ENCODE results near the gene UCK2. TPM values are rescaled to one million over a fixed set of nuclear protein-coding genes. Genes with fewer than 3 reads are reported as not detected.

Gene UCK2
- total and polyA plus RNA-seq, 2 of the 8 experiments (the other 6 are each of a cell fraction or from before 2014, with no cell fraction given): 103 to 109 TPM

DNA sequence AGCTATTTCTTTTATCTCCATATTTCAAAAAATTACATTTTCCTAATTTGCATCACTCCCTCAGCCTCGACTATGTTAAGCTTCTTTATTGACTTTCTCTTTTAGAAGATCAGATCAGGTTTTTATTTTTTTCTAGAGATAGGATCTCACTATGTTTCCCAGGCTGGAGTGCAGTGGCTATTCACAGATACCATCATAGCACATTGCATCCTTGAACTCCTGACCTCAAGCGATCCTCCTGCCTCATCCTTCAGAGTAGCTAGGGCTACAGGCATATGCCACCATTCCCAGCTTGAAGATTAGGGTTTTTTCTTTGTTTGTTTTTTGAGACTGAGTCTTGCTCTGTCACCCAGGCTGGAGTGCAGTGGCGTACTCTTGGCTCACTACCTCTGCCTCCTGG, 20.1 kb downstream of the UCK2 start:
- peaks cover 23 to 37% of the 10 kb centered on the region in 2 experiments for H4K20me1 ChIP-seq (replicated peaks in 1 of 2; ENCODE audit: control insufficient read depth in 1 of 2, insufficient read depth in 2 of 2, low read length in 2 of 2)
- no peak overlapping the region for H2BK15ac ChIP-seq (ENCODE audit: low read length)
- H3K36me3 ChIP-seq (ENCODE audit: control insufficient read depth in 2 of 4, insufficient read depth in 4 of 4, low read length in 3 of 4): no peaks in the 10 kb centered on the region
- DNase-seq (ENCODE audit: low read depth in 1 of 2, low spot score in 2 of 2) (no peak), FAIRE-seq (no peak)
- no peak overlapping the region for H3K14ac ChIP-seq (ENCODE audit: insufficient read length)
- no peak overlapping the region for H4K91ac ChIP-seq (replicated peaks; ENCODE audit: insufficient read length, low read length)
- no peak overlapping the region for H4K8ac ChIP-seq (ENCODE audit: extremely low read depth, insufficient read depth, low read length)
- H3K4me2 ChIP-seq (ENCODE audit: insufficient read depth in 1 of 2, low read depth in 2 of 2, low read length in 2 of 2): no peak overlapping the region
- POLR2A ChIA-PET (ENCODE audit: partially characterized antibody): interaction anchor here (1.2 to 2.3 kb wide), 2 partner anchors 8 to 18 kb away, joined by 4 to 13 read pairs; no protein-coding TSS in a partner anchor
- H3K9ac ChIP-seq (replicated peaks in 1 of 4; ENCODE audit: extremely low read depth in 1 of 4, low read depth in 3 of 4, low read length in 3 of 4): no peak overlapping the region
- H3K18ac ChIP-seq (ENCODE audit: extremely low read depth, low read length): no peak overlapping the region
- H2BK120ac ChIP-seq (replicated peaks; ENCODE audit: low read depth, low read length): no peak overlapping the region
- H3K27ac ChIP-seq (ENCODE audit: low read depth, low read length): no peak overlapping the region
- H3K9me3 ChIP-seq (ENCODE audit: insufficient read depth in 2 of 2, low read depth in 1 of 2, low read length in 1 of 2): no peaks in the 10 kb centered on the region
- H2BK5ac ChIP-seq (ENCODE audit: low read depth, low read length): no peak overlapping the region
- TF ChIP-seq SP4 (IDR thresholded peaks at IDR 0.05; ENCODE audit: low read length) (no peak), PHF8 (conservative IDR thresholded peaks at IDR 0.05; ENCODE audit: low read depth, low read length) (no peak), RBBP5 (IDR thresholded peaks at IDR 0.05; ENCODE audit: borderline replicate concordance, low read depth, low read length) (no peak), KDM5A (IDR thresholded peaks at IDR 0.05; ENCODE audit: low read length) (no peak), EGR1 (IDR thresholded peaks at IDR 0.05; ENCODE audit: borderline replicate concordance, low read depth, low read length) (no peak)
- peaks cover 13% of the 10 kb centered on the region for H3K79me1 ChIP-seq (ENCODE audit: low read depth, low read length)
- H3K23me2 ChIP-seq (ENCODE audit: low read depth, low read length): no peaks in the 10 kb centered on the region
- CTCF ChIA-PET (ENCODE audit: partially characterized antibody): interaction anchor here (1.0 kb wide), 1 partner anchor 11 kb away, joined by 4 read pairs; no protein-coding TSS in a partner anchor
- WGBS, 2 experiments (ENCODE audit: extremely low coverage in 1 of 2, insufficient coverage in 1 of 2, insufficient read length in 1 of 2, insufficient replicate concordance in 2 of 2, low coverage in 1 of 2, low lambda C conversion rate in 2 of 2, missing lambda C conversion rate in 1 of 2): 87 to 100% methylated on average over 1 to 3 of the region's 3 CpGs
- no peak overlapping the region for H4K5ac ChIP-seq (ENCODE audit: insufficient read length, low read depth, low read length)
- peaks cover 3 to 13% (median 5%) of the 10 kb centered on the region in 4 experiments; a peak in 5 of 7 replicates for H3K4me1 ChIP-seq (replicated peaks in 1 of 4; ENCODE audit: control insufficient read depth in 3 of 4, insufficient read depth in 4 of 4, low read length in 3 of 4)
- H3K27me3 ChIP-seq (replicated peaks in 1 of 4; ENCODE audit: control insufficient read depth in 3 of 4, extremely low read depth in 1 of 4, insufficient read depth in 3 of 4, low read length in 3 of 4): no peaks in the 10 kb centered on the region
- H2BK20ac ChIP-seq (ENCODE audit: low read length): no peak overlapping the region
- no peak overlapping the region for H2BK12ac ChIP-seq (ENCODE audit: low read depth, low read length)
- no peak overlapping the region for H2AFZ ChIP-seq (ENCODE audit: low read length)
- no peak overlapping the region for H3K56ac ChIP-seq (replicated peaks; ENCODE audit: insufficient read length, low read depth, low read length)
- H3K79me2 ChIP-seq (ENCODE audit: control insufficient read depth in 1 of 2, insufficient read depth in 2 of 2, low read length in 2 of 2): peaks cover 61 to 97% of the 10 kb centered on the region in 2 experiments
- H2AK5ac ChIP-seq (ENCODE audit: low read depth, low read length): no peak overlapping the region
- no peak overlapping the region for H3K4ac ChIP-seq (replicated peaks; ENCODE audit: insufficient read length, low read depth, low read length)
- H3K4me3 ChIP-seq (ENCODE audit: extremely low read depth in 1 of 4, insufficient read depth in 2 of 4, low read depth in 3 of 4, low read length in 4 of 4): no peak overlapping the region
- no peak overlapping the region for H3K23ac ChIP-seq (ENCODE audit: insufficient read length)

All from H1 (cell line).